ENCODE measurements around the gene ANKRD13B.
"Not testable (repeated sequence)": the region's sequence is repeated elsewhere in the genome, so short reads cannot be mapped to it uniquely, and the experiment has no call there.

Gene ANKRD13B

DNA sequence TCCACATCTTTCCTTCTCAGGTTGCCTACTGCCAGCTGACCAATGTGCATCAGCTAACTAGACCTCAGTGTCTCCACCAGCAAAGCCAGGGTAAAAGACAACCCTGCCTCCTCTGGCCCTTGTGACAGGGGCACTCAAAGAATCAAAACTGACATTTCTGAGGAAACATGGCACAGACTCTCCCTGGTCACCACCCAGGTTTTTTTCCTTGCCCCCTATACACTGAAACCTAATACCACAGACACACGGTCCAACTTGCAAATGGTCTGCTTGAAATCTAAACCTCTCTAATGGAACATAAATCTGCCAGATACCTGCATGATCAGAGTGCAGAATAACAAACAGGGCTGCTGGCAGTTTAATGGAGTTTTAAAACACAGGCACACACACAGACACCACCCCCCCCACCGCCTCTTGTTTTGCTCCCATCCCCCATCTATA, 49.3 kb downstream of the ANKRD13B start:
- DNase-seq (ENCODE audit: low spot score) = no peak

GRCh38 chr17:29643817-29644160, 50.9 kb downstream of the ANKRD13B start:
- no peak for DNase-seq (ENCODE audit: low spot score)

- DNase-seq (ENCODE audit: low spot score) = peak; percentile 51
Measured at GRCh38 chr17:29645515-29646051, 52.7 kb downstream of the ANKRD13B start.

DNA sequence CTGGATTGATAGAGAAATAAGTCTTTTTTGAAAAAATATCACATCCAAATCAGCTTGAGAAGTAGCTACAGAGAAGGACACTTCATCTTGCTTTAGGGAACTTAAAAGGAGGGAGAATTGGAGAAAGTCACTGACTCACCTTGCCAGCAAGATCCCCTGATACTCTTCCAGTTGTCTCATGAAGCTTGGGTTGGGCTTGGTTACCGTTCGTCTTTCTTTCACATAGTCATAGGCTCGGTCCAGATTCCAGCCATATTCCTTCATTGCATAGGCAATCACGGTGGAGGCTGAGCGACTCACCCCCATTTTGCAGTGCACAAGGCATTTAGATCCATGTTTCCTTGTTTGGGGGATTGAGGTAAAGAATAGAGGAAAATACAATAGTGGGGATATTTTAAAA, 55.1 kb downstream of the ANKRD13B start:
- no peak for DNase-seq (ENCODE audit: low spot score)

GRCh38 chr17:29649359-29649758, 56.4 kb downstream of the ANKRD13B start:
- DNase-seq (ENCODE audit: low spot score) = no peak

- DNase-seq (ENCODE audit: low spot score) = no peak
Measured at GRCh38 chr17:29650396-29650795, 57.5 kb downstream of the ANKRD13B start.

- not testable (repeated sequence) for DNase-seq (ENCODE audit: low spot score)
Measured at GRCh38 chr17:29651913-29652312, 59.0 kb downstream of the ANKRD13B start.

DNA sequence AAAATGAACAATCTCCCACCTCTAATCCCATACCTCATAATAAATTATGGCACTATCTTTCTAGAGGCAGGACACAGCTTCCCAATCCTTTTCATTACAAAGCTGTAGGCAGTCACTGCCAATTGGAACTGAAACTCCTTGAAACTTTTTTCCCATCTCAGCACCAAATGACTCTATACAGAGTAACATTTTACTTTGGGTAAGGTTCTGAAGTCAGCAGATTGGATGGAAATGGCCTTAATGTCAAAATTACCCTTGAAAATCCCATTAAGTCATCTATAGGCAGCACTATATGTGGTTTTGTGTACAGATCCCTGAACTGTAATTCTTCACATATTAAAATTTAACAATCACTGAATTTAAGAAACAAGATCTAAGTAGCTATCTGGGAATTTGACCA, 60.0 kb downstream of the ANKRD13B start:
- no peak for DNase-seq (ENCODE audit: low spot score)

GRCh38 chr17:29653995-29654714, 61.2 kb downstream of the ANKRD13B start:
- DNase-seq (ENCODE audit: low spot score) = no peak

DNA sequence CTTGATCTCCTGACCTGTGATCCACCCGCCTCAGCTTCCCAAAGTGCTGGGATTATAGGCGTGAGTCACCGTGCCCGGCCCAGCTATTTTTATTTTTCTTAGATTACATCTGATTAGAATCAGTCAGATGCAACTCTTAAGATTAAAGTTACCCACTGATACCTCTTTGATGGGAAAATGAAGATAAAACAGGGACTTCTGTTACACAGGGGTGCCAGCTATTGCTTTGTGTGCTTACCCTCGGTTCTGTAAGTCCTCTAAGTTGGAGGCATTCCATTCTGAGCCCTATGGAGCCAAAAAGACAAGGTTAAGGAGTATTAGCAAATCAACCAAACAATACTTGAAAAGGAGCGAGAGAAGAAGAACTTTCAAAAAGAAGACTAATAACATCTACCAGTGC, 62.4 kb downstream of the ANKRD13B start:
- DNase-seq (ENCODE audit: low spot score) = no peak

- no peak for DNase-seq (ENCODE audit: low spot score)
Measured at GRCh38 chr17:29659155-29659554, 66.2 kb downstream of the ANKRD13B start.

DNA sequence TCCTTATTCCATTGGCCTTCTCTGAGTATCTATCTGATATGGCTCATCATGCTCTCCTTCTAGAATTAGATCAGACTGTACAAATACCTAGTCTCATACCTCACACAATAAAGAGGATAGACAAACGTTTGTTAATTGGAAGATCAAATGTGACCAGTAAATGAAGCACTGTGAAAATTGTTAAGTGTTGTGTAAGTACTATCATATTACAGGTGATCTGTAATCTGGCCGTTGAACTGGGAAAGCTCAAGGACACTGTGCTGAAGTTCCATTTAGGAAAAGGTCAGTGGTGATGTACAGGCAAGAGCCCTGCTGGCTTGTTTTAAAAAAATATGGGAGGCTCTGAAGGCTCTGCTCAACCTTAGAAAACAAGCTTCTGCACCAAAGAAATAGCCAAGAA, 68.3 kb downstream of the ANKRD13B start:
- DNase-seq (ENCODE audit: low spot score) = no peak

DNA sequence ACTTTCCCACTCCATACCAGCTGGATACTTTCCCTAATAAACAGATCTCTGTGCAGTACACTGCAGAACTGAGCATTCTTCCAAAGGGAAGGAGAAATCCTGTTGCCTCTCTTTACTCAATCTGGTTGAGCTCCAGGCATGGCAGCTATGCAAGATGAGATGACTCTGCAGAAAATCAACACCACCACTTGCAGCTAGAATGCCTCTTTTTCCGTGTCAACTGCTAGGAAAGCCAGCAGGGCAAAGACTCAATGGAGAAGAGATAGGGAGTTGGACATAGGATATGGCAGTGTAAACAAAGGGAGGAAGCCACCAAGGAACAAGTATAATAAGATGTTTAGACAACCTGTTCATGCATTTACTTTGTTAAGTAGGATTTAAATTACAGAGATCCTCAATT, 70.2 kb downstream of the ANKRD13B start:
- DNase-seq (ENCODE audit: low spot score) = no peak

All from cerebellar cortex (tissue), 1 donor.